ENCODE results near the gene CAMK2A.

The CAMK2A gene

DNA sequence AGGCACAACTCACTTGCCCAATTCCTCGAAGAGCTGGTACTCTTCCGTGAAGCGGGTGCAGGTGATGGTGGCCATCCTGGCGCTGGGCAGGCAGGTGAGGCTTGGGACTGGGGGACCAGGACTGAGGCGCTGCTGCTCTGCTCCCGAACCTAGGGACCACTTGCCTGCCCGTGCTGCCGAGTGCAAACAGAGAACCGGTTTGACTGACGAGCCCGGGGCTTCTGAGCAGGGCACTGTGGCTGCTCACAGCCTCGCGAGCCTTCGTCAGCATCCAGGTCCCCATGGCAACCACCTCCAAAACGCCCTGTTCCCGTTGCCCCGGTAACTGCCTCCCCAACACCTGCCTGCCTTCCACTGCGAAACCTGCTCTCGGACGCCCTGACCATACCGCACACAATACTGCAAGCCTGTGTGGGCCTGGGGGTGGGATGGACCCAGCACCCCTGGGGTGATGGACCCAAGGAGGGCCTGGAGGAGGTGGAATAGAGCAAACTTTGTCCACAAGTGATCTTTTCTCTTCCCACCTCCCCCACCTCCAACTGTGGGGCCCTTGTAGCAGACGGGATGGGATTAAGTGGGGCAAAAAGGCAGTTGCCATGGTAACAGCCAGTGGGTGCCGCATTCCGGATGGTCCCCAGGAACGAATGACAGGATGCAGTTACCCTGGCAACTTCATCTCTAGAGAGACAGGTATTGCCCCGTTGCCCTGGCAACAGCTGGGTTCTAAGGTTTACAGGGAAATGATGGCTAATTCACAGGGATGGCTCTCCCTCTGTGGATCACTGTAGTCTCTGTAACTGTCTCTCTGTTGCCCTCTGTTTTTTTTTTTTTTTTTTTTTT, at the start of gene CAMK2A:
CAMK2A (minus strand) TSS at position 223 of the 840 bp plus-strand sequence; CDS start at position 75, 148 bp downstream.
- DNase-seq (ENCODE audit: low read depth): no peak

DNA sequence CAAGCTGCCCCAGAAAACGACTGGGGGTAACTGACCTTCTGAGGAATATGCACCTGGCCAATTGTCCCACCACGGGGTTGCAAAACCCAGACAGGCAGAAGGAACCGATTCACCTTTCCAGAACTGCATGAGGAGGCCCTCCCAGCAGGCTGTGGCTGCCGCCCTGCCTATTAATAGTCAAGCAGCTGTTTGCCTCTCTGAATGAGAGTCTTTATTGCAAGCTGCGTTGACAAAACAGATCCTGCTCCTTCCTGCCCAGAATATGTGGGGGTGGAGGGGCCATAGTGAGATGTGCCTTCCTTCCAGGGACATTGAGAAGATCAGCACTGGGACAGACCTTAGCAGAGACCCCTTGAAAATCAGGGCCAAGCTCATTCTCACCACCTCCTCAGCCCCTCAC, 49.6 kb upstream of the CAMK2A start:
- DNase-seq (ENCODE audit: low read depth): no peak

GRCh38 chr5:150338546-150338945, 49.0 kb upstream of the CAMK2A start:
- no peak for DNase-seq (ENCODE audit: low read depth)

GRCh38 chr5:150335778-150336177, 46.2 kb upstream of the CAMK2A start:
- DNase-seq (ENCODE audit: low read depth): no peak

DNA sequence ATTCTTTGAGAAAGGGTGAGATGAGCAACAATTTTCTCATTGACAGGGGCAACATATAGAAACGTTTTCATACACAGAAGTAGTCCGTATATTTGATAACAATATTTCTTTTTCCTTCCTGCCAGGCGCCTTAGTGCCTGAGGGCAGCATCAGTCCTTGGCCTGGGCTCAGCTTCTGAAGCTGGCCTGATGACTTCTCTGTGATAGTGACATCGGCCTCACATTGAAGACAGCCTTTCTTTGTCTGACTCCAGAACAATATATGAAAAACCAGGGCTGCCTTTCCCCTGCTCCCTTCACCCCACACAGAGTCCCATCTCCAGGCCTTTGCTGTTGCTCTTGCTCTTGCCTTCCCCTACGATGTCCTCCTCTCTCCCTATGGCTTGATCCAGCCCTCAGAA, 43.8 kb upstream of the CAMK2A start:
- no peak for DNase-seq (ENCODE audit: low read depth)

DNA sequence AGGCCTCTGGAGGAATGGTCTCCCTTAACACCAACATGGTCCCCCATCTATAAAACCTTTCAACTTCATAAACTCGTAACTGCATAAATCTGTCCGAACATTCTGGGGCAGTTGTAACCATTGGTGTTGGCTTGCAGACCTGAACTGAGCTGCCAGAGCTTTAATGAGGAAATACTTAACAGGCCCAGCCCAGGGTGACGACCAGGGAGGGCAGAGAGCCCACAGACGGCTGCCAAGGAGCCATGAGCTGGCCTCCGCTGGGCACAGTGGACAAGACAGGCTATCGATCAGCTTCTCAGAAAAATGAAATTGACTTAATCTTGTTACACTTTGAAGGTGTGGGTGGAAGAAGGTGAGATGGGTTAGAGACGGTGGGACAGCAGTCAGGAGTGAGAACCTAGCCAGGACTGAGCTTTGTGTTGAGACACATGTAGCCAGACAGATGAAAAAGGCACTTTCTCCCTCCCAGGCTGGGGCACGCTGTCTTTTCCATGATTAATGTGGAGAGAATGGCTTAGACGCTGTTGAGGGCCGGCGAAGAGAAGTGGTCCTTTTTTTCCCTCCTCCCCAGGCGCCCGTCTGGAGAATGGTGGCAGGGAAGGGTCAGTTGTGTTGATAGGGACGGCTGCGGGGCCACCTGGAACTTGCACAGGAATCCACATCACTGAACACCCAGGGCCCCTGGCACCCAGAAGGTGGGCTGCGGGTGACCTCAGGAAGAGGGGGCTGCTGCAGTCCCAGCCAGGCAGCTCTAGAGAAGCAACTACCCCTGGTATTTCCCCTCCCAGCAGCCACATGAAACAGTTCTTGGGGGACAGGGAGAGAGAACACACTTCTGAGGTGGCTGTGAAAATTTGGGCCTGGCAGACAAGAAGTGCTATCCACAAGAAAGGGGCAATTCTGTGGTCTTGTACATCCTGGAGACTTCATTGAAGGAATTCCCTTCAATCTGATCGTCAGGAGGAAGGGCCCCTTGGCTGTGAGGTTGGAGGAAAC, 40.6 kb upstream of the CAMK2A start:
- no peak for DNase-seq (ENCODE audit: low read depth)

DNA sequence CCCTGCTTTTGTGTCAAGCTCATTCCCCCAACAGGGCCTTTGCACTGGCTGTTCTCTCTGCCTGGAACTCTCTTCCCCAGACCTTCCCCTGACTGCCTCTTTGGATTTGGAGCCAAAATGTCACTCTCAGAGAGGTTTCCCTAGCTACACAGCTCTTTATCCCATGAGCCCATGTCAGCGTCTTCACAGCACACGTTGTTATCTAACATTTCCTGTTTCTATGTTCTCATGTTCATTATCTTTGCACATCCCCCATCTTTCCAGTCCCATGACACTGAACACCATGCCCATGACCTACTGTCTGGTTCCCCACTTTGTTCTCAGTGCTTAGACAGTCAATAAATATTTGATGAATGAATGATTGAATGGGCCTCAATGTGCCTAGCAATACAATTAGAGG, 39.5 kb upstream of the CAMK2A start:
- no peak for DNase-seq (ENCODE audit: low read depth)

DNA sequence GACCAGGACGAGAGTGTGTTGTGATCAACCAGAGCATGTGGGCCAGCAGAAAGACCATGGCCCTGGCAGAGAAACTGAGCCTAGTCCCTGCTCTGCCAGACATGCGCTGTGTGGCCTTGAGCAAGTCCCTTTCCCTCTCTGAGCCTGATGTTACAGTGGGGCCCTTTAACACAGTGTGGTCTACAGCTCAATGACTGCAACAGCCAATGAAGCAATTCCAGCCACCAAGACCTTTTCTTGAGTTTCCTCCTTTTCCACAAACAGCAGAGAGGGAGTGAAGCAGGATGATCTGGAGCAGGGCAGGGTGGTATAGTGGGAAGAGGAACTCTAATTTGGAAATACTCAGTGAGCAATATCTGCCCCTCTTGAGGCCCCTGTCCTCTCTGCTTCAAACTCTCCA, 38.9 kb upstream of the CAMK2A start:
- DNase-seq (ENCODE audit: low read depth): no peak

DNA sequence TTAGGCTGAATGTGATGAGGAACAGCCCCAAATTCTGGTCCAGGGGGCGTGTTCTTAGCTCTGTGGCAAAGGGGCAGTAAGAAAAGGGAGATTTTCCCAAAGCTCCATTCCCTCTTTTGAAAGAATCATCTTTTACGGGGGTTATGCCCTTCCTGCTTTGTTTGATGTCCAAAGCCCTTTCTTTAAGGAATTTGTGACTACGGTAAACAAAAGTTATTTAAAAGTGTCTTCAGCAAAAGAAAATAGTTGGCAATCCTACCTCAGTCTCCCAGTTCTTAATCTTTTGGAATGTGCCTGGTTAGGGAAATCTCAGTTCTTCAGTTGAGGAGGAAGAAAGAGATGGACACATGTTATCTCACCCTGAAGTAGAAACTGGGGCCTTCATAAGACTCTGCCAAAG, 37.6 kb upstream of the CAMK2A start:
- no peak for DNase-seq (ENCODE audit: low read depth)

DNA sequence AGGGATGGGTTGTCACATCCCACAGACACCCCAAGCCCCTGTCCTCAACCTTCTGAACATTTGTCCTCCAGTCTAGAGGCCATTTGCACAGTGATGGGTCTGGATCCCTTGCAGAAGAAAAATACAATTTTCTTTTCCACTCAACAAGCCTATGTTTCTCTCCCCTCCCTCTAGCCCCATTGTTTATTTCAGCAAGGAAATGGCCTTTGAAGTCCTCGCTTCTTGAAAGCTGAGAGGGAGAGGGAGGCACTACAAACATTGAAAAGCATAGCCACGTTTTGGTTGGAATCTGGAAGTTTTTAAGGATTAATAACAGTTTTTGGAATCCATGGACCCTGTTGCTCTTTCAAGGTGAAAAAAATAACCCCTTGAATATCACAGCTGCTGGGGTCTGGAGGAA, 37.1 kb upstream of the CAMK2A start:
- DNase-seq (ENCODE audit: low read depth): no peak

GRCh38 chr5:150325426-150325825, 35.9 kb upstream of the CAMK2A start:
- DNase-seq (ENCODE audit: low read depth): no peak

GRCh38 chr5:150323819-150324218, 34.2 kb upstream of the CAMK2A start:
- no peak for DNase-seq (ENCODE audit: low read depth)

DNA sequence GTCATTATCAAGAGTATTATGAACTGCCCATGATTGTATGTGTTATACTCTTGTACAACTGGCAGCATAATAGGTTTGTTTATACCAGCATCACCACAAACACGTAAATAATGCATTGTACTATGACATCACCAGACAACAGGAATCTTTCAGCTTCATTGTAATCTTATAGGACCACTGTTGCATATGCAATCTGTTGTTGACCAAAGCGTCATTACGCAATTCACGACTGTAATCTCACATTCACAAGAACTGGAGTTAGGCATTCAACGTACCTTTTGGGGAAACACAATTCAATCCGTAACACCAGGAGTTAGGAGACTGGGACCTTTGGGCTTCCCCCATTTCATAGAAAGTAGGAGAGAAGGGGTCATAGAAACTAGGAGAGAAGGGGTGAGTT, 33.5 kb upstream of the CAMK2A start:
- DNase-seq (ENCODE audit: low read depth): peak; percentile 77

DNA sequence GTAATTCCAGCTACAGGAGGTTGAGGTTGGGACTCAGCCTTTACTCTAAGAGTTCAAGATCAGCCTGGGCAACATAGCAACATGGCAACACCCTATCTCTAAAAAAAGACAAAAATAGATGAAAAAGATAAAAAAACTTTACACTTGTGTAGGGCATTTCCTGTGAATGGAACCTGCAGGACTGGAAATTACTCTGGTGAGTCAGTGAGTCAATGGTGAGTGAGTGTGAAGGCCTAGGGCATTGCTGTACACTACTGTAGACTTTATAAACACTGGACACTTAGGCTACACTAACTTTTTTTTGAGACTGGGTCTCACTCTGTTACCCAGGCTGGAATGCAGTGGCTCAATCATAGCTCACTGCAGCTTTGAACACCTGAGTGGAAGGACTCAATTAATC, 32.6 kb upstream of the CAMK2A start:
- DNase-seq (ENCODE audit: low read depth): peak; percentile 85

- DNase-seq (ENCODE audit: low read depth): peak; percentile 41
These were observed 32.2 kb upstream of the CAMK2A start for GRCh38 chr5:150321784-150322183.

- DNase-seq (ENCODE audit: low read depth): no peak
These were observed 31.6 kb upstream of the CAMK2A start for GRCh38 chr5:150321211-150321610.

- DNase-seq (ENCODE audit: low read depth): peak; percentile 95
These were observed 30.6 kb upstream of the CAMK2A start for GRCh38 chr5:150320044-150320613.

DNA sequence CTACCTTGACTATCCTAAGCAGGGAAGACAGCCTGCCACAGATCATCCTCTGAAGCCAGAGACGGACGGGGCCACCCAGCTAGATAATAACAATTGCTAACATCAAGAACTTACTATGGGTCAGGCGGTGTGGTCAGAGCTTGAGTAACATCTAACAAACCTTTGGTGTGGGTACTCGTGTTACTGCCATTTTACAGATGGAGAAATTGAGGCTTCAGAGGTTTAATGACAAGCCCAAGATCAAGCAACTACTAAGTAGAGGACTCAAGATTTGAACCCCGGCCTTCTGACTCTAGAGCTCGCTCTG, 29.9 kb upstream of the CAMK2A start:
- DNase-seq (ENCODE audit: low read depth): peak; percentile 38

- no peak for DNase-seq (ENCODE audit: low read depth)
These were observed 29.3 kb upstream of the CAMK2A start for GRCh38 chr5:150318613-150319483.

DNA sequence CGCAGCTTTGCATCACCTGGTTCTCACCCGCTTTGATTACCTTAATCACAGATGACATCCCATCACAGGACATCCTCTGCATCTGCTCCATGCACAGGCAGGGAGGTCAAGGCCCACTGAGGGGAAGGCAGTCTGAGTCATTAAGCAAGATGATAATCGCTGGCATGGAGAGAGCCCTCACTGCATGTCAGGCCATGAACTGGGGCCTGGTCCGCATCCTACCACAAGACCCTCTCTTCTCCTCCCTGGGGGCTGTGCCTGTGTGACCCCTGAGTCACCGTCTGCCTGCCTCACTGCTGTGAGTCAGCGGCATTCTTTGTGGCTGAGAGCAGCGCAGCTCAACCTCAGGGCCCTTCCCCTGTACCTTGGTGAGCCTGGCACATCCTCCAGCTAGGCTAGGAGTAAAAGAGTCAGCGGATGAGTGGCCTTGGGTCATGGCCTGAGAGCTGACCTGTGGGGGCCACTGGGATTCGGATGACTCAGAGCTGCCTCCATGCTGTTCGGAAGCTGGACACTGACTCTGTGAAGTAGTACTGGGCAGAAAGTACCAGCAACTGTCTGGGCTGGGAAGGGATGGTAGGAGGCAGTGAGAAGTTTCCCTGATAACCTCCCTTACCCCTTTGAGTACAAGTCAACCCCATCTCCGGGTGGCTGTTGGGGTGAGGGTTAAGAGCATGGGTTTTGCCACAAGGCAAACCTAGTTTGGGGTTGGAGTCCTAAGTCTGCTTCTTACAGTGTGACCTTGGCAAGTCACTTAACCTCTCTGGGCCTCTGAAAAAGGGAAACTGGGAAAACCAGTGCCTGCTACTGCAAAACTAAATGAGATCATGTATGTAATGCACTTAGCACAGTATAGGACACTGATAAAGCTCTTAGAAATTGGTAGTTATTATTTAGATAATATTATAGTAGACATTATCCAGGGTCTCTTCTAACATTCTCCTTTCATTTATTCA, 27.8 kb upstream of the CAMK2A start:
- peak; percentile 97 for DNase-seq (ENCODE audit: low read depth)

DNA sequence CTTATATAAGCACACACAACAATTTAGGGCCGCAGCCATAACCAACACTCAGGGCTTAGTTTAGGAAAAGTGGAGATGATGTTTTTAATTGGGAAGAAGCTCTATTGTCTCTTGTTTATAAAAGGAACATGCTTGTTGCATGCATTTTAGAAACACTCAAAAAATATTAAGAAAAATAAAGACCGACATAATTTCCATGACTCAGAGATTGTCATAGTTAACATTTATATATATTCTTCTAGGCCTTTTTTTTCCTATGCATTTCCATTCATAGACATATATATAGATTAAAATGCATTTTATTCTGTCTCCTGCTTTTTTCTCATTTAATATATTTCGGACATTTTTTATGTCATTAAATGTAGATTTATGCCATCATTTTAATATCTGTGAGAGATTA, 26.7 kb upstream of the CAMK2A start:
- no peak for DNase-seq (ENCODE audit: low read depth)
